Astrocyte (in vitro differentiated cells and primary cell): ENCODE measurements around the gene SLC10A2.

Experiments
- EZH2 ChIP-seq: IDR thresholded peaks from 2 replicates; pipeline ENCODE4 v1.6.1; 2012; ENCODE audit warnings: mild to moderate bottlenecking, low read length, inconsistent platforms; ENCODE audit not compliant: insufficient read depth
- TF ChIP-seq, protein P1 (sequence below): IDR thresholded peaks from 2 replicates; pipeline ENCODE4 v1.5.1; 2011; ENCODE audit warnings: low read depth, mild to moderate bottlenecking, inconsistent platforms, low read length, moderate library complexity; ENCODE audit not compliant: insufficient read depth

DNA sequence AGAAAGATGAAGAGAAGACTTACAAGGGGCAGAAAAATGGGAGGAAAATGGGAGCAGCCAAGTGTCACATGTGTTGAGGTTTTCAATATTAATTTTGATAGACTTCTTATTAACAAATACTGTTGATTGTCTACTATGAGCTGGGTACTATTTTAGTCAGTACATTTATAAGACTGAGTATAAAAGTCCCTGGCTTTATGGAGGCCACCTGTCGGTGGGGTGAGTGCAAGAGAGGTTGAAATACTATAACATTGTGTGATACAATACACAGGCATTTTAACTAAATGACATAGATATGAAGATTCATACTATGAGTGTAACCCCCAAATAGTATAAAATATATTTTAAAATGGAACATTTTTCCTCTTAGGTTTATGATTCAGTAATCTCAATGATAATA, 29.9 kb downstream of the SLC10A2 start:
- TF ChIP-seq, protein P1, sequence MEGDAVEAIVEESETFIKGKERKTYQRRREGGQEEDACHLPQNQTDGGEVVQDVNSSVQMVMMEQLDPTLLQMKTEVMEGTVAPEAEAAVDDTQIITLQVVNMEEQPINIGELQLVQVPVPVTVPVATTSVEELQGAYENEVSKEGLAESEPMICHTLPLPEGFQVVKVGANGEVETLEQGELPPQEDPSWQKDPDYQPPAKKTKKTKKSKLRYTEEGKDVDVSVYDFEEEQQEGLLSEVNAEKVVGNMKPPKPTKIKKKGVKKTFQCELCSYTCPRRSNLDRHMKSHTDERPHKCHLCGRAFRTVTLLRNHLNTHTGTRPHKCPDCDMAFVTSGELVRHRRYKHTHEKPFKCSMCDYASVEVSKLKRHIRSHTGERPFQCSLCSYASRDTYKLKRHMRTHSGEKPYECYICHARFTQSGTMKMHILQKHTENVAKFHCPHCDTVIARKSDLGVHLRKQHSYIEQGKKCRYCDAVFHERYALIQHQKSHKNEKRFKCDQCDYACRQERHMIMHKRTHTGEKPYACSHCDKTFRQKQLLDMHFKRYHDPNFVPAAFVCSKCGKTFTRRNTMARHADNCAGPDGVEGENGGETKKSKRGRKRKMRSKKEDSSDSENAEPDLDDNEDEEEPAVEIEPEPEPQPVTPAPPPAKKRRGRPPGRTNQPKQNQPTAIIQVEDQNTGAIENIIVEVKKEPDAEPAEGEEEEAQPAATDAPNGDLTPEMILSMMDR, result no peak
- TF ChIP-seq EZH2, result no peak
